Esophagus squamous epithelium (tissue), 5 donors: Measurements from ENCODE around the gene FRMD4A. TPM values are rescaled to one million over a fixed set of nuclear protein-coding genes. Genes with fewer than 3 reads are reported as not detected.

Experiments
- DNase-seq: peaks from one replicate; lab custom pipeline; 2025; lab: John Stamatoyannopoulos, UW
- H3K27ac ChIP-seq, 4 donors: fragments of 200-600 bp; sonication (generic); one replicate each; pipeline ENCODE4 v1.5.1; 2016 to 2019; ENCODE audit warnings: mild to moderate bottlenecking in 1 of 4
- H3K27me3 ChIP-seq, 4 donors: fragments of 200-600 bp; sonication (generic); 1 replicate in 3 of 4; 2 replicates in 1 of 4; pipeline versions ENCODE4 v1.5.1 to v1.6.0; 2017 to 2021; ENCODE audit warnings: antibody characterized with exemption in 1 of 4
- H3K36me3 ChIP-seq, 3 donors: fragments of 200-600 bp; sonication (generic); one replicate each; pipeline ENCODE4 v1.5.1; 2016 to 2019
- H3K4me1 ChIP-seq, 3 donors: fragments of 200-600 bp; sonication (generic); one replicate each; pipeline ENCODE4 v1.5.1; 2017 to 2019
- H3K4me3 ChIP-seq, 4 donors: fragments of 200-600 bp; sonication (generic); 1 replicate in 3 of 4; 2 replicates in 1 of 4; pipeline ENCODE4 v1.5.1; 2016 to 2019; ENCODE audit warnings: mild to moderate bottlenecking in 2 of 4, moderate library complexity in 1 of 4
- H3K9me3 ChIP-seq, 3 donors: fragments of 200-600 bp; sonication (generic); one replicate each; pipeline ENCODE4 v1.5.1; 2016 to 2019
- POLR2A ChIP-seq, 4 donors: fragments of 450-650 bp; IDR thresholded peaks; one replicate each; pipeline ENCODE4 v1.6.1; 2017; ENCODE audit warnings: antibody characterized with exemption in 4 of 4, mild to moderate bottlenecking in 4 of 4, moderate library complexity in 3 of 4
- WGBS, 2 donors: methylation state at CpG; one replicate each; pipeline ENCODE4 v1.1.5; 2018; 5-methylcytosine and 5-hydroxymethylcytosine counted together
- intact Hi-C: fragments of 100-400 bp; cut with DNase I; formaldehyde crosslinking; loops from one replicate; pipeline ENCODE4 v1.15.0; 2022
- total RNA-seq, 4 donors: library from RNA; depleted of rRNA; stranded (reverse); fragments of >200 nt; gene quantifications; one replicate each; pipeline ENCODE4 v1.1.0, GENCODE V29; 2016
- TF ChIP-seq, protein P1 (sequence below), 6 experiments: fragments of 450-650 bp in 4 of 6; fragments of 200-600 bp in 2 of 6; sonication (generic) in 2 of 6; IDR thresholded peaks; one replicate each; pipeline ENCODE4 v1.5.1; 2016 to 2019; ENCODE audit warnings: antibody characterized with exemption in 6 of 6, mild to moderate bottlenecking in 4 of 6, moderate library complexity in 4 of 6
- donor health status: DM: yes; HTN: yes; CAD: no.

FRMD4A gene
- total RNA-seq, 4 donors from 2014 or later = 7.3 to 15.3 (median 8.6) TPM

GRCh38 chr10:14131261-14131960 lies 199.3 kb downstream of the FRMD4A start:
- WGBS, 2 donors = 85 to 88% methylated on average over 14 of the region's 14 CpGs
- no peak for DNase-seq
- no peaks in the 10 kb centered on the region for H3K4me1 ChIP-seq
- no peak overlapping the region for H3K27ac ChIP-seq
- H3K36me3 ChIP-seq = no peaks in the 10 kb centered on the region
- H3K27me3 ChIP-seq = no peaks in the 10 kb centered on the region
- H3K9me3 ChIP-seq = no peaks in the 10 kb centered on the region
- no peak overlapping the region for H3K4me3 ChIP-seq
- intact Hi-C loops = no loop called here
- TF ChIP-seq, protein P1, sequence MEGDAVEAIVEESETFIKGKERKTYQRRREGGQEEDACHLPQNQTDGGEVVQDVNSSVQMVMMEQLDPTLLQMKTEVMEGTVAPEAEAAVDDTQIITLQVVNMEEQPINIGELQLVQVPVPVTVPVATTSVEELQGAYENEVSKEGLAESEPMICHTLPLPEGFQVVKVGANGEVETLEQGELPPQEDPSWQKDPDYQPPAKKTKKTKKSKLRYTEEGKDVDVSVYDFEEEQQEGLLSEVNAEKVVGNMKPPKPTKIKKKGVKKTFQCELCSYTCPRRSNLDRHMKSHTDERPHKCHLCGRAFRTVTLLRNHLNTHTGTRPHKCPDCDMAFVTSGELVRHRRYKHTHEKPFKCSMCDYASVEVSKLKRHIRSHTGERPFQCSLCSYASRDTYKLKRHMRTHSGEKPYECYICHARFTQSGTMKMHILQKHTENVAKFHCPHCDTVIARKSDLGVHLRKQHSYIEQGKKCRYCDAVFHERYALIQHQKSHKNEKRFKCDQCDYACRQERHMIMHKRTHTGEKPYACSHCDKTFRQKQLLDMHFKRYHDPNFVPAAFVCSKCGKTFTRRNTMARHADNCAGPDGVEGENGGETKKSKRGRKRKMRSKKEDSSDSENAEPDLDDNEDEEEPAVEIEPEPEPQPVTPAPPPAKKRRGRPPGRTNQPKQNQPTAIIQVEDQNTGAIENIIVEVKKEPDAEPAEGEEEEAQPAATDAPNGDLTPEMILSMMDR (IDR thresholded peaks at IDR 0.05) = no peak
- no peak for TF ChIP-seq POLR2A (IDR thresholded peaks at IDR 0.05)

DNA sequence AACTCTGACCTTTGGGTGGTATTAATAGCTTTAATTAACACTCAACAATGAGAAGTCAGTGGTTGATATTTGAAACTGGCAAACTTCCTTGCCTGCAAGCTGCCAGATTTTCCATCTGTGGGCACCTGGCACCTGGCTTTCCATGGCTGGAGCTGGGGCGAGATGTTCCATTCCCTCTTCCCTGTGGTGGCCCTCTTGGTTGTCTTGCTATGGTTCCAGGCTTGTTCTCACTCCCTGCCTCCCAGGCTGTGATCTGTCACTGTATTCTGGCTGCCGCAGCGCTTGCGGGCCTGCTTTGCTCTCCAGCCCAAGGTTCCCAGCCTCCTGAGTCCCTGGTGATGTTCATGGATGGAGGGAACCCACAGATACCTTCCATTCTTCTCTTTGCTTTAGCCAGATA lies 201.0 kb downstream of the FRMD4A start:
- Histone ChIP-seq H3K4me1 (no peaks in the 10 kb centered on the region), H3K36me3 (no peaks in the 10 kb centered on the region), H3K4me3 (no peak overlapping the region), H3K27ac (no peak overlapping the region), H3K27me3 (no peaks in the 10 kb centered on the region), H3K9me3 (no peaks in the 10 kb centered on the region)
- WGBS, 2 donors = 74 to 97% methylated on average over 4 of the region's 4 CpGs
- DNase-seq = no peak
- intact Hi-C loops = no loop called here
- no peak for TF ChIP-seq POLR2A (IDR thresholded peaks at IDR 0.05)
- TF ChIP-seq, protein P1 (IDR thresholded peaks at IDR 0.05) = no peak

DNA sequence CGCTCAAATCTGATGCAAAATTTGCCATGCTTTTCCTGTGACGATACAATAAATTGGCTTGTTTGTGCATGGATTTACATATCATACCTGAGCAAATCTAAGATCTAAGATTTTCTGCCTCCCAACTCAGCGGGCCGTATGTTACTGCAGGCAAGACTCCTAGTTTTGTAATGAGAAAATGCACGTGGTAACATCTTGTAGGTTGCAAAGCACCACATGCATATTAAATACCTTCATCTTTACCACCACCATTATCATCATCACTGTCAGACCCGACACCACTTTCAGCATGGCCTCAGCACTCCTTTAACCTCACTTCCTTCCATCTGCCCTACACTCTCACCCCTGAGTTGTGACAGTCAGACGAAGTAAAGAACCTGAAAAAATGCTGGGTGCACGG lies 202.2 kb downstream of the FRMD4A start:
- 82 to 89% methylated on average over 6 to 8 of the region's 8 CpGs for WGBS, 2 donors
- intact Hi-C loops = no loop called here
- Histone ChIP-seq H3K9me3 (no peaks in the 10 kb centered on the region), H3K4me3 (no peak overlapping the region), H3K36me3 (no peaks in the 10 kb centered on the region), H3K27ac (no peak overlapping the region), H3K4me1 (no peaks in the 10 kb centered on the region), H3K27me3 (no peaks in the 10 kb centered on the region)
- DNase-seq = no peak
- TF ChIP-seq, protein P1 (IDR thresholded peaks at IDR 0.05) = no peak
- TF ChIP-seq POLR2A (IDR thresholded peaks at IDR 0.05) = no peak

- Histone ChIP-seq H3K36me3 (no peaks in the 10 kb centered on the region), H3K4me3 (no peak overlapping the region), H3K9me3 (no peaks in the 10 kb centered on the region), H3K4me1 (no peaks in the 10 kb centered on the region), H3K27ac (no peak overlapping the region), H3K27me3 (no peaks in the 10 kb centered on the region)
- 65 to 70% methylated on average over 6 of the region's 6 CpGs for WGBS, 2 donors
- intact Hi-C loops = no loop called here
- no peak for DNase-seq
- TF ChIP-seq, protein P1 (IDR thresholded peaks at IDR 0.05) = no peak
- no peak for TF ChIP-seq POLR2A (IDR thresholded peaks at IDR 0.05)
These were observed 203.9 kb downstream of the FRMD4A start for GRCh38 chr10:14126697-14127440.

DNA sequence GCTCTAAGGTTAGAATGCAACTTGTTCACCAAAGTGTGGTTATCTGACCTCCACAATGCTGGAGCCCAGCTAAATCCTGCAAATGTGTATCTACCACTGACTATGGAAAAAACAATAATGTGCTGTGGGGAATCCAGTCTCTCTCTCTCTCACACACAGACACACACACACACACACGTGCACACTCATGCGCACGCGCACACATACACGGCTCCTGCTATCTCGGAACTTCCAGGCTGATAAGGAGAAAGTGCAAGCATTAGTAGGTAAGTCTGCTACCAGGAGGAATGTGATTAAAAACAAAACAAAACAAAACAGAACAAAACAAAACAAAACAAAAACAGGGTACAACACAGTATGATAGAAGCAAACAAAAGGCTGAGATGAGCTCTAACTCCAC lies 205.2 kb downstream of the FRMD4A start:
- Histone ChIP-seq H3K4me1 (no peaks in the 10 kb centered on the region), H3K27ac (no peak overlapping the region), H3K36me3 (no peaks in the 10 kb centered on the region), H3K9me3 (no peaks in the 10 kb centered on the region), H3K27me3 (no peaks in the 10 kb centered on the region), H3K4me3 (no peak overlapping the region)
- intact Hi-C loops = no loop called here
- DNase-seq = no peak
- 91 to 92% methylated on average over 6 of the region's 6 CpGs for WGBS, 2 donors
- TF ChIP-seq POLR2A (IDR thresholded peaks at IDR 0.05) = no peak
